ENCODE data around the gene COL25A1.
"Not testable (repeated sequence)": the region's sequence is repeated elsewhere in the genome, so short reads cannot be mapped to it uniquely, and the experiment has no call there.

COL25A1 gene

GRCh38 chr4:108878806-108879205, 423.7 kb downstream of the COL25A1 start:
- no peak for TF ChIP-seq CTCF (IDR thresholded peaks at IDR 0.05; ENCODE audit: low read depth, low read length, missing control alignments)
- no peak for DNase-seq (ENCODE audit: extremely low read depth, low read depth)
- no peak overlapping the region for H3K4me3 ChIP-seq (replicated peaks; ENCODE audit: low read depth, low read length)

- TF ChIP-seq CTCF (IDR thresholded peaks at IDR 0.05; ENCODE audit: low read depth, low read length, missing control alignments): no peak
- no peak overlapping the region for H3K4me3 ChIP-seq (replicated peaks; ENCODE audit: low read depth, low read length)
- DNase-seq (ENCODE audit: extremely low read depth, low read depth): no peak
Observed at GRCh38 chr4:108877821-108878220, 424.6 kb downstream of the COL25A1 start.

GRCh38 chr4:108874806-108875205, 427.7 kb downstream of the COL25A1 start:
- TF ChIP-seq CTCF (IDR thresholded peaks at IDR 0.05; ENCODE audit: low read depth, low read length, missing control alignments): no peak
- DNase-seq (ENCODE audit: extremely low read depth, low read depth): no peak
- no peak overlapping the region for H3K4me3 ChIP-seq (replicated peaks; ENCODE audit: low read depth, low read length)

GRCh38 chr4:108869970-108870369, 432.5 kb downstream of the COL25A1 start:
- not testable (repeated sequence) for H3K4me3 ChIP-seq (replicated peaks; ENCODE audit: low read depth, low read length)

GRCh38 chr4:108868606-108869227, 433.7 kb downstream of the COL25A1 start:
- no peak for TF ChIP-seq CTCF (IDR thresholded peaks at IDR 0.05; ENCODE audit: low read depth, low read length, missing control alignments)
- DNase-seq (ENCODE audit: extremely low read depth, low read depth): no peak
- no peak overlapping the region for H3K4me3 ChIP-seq (replicated peaks; ENCODE audit: low read depth, low read length)

More at GRCh38 chr4:108869970-108870369, 432.5 kb downstream of the COL25A1 start:
- DNase-seq (ENCODE audit: extremely low read depth, low read depth): not testable (repeated sequence)

GRCh38 chr4:108867476-108867875, 435.0 kb downstream of the COL25A1 start:
- H3K4me3 ChIP-seq (replicated peaks; ENCODE audit: low read depth, low read length): no peak overlapping the region
- TF ChIP-seq CTCF (IDR thresholded peaks at IDR 0.05; ENCODE audit: low read depth, low read length, missing control alignments): no peak
- no peak for DNase-seq (ENCODE audit: extremely low read depth, low read depth)

GRCh38 chr4:108861334-108861733, 441.1 kb downstream of the COL25A1 start:
- no peak for DNase-seq (ENCODE audit: extremely low read depth, low read depth)

More at GRCh38 chr4:108861334-108861733, 441.1 kb downstream of the COL25A1 start:
- H3K4me3 ChIP-seq (replicated peaks; ENCODE audit: low read depth, low read length): no peak overlapping the region
- TF ChIP-seq CTCF (IDR thresholded peaks at IDR 0.05; ENCODE audit: low read depth, low read length, missing control alignments): no peak

All from HFF-Myc (cell line).